Measurements from ENCODE around the gene C1orf167.
"Not testable (repeated sequence)": the region's sequence is repeated elsewhere in the genome, so short reads cannot be mapped to it uniquely, and the experiment has no call there.

The C1orf167 gene

DNA sequence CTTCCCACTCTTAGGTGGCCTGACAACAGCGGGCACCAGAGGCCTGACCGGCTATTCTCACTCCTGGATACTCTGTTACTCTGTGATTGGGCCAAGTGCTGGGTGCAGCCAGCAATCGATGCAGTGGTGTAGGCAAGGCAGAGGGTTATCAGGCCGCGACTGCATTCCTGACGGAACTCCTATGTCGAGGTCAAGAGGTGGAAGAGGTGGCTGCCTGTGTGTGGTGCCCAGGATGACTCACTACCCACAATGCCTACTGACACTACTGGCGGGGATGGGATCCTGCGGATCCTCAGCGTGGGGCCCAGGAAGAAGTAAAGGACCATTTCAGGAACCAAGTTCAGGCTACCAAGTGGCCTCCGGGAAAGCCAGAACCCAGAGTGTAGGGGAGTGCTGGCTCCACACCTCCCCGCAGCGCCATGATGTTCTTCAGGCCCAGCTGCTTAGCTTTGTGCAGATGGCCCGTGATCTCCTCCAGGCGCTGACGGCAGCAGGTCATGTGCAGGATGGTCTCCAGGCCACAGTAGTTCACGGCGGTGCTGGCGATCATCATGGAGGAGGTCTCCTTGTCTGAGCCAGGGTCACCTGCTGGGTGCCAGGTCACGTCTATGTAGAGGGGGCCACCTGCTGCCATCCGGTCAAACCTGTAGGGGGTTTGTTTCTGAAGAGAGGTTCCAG, 38.9 kb downstream of the C1orf167 start:
- Histone ChIP-seq H4K20me1 (ENCODE audit: insufficient read depth, low read length) (no peaks in the 10 kb centered on the region), H2AFZ (ENCODE audit: low read depth, low read length) (no peak overlapping the region), H3K4me2 (ENCODE audit: low read length) (no peak overlapping the region), H3K27ac (ENCODE audit: low read length) (no peak overlapping the region), H3K9me3 (ENCODE audit: insufficient read depth, low read length) (no peaks in the 10 kb centered on the region), H3K27me3 (ENCODE audit: low read depth, low read length) (no peaks in the 10 kb centered on the region), H3K4me1 (ENCODE audit: low read length) (peaks cover 10% of the 10 kb centered on the region), H3K79me2 (ENCODE audit: low read length) (peaks cover 6% of the 10 kb centered on the region), H3K9ac (ENCODE audit: low read length) (no peak overlapping the region), H3K4me3 (ENCODE audit: low read length) (no peak overlapping the region), H3K36me3 (replicated peaks; ENCODE audit: low read depth, low read length) (no peaks in the 10 kb centered on the region)
- TF ChIP-seq, protein P1, sequence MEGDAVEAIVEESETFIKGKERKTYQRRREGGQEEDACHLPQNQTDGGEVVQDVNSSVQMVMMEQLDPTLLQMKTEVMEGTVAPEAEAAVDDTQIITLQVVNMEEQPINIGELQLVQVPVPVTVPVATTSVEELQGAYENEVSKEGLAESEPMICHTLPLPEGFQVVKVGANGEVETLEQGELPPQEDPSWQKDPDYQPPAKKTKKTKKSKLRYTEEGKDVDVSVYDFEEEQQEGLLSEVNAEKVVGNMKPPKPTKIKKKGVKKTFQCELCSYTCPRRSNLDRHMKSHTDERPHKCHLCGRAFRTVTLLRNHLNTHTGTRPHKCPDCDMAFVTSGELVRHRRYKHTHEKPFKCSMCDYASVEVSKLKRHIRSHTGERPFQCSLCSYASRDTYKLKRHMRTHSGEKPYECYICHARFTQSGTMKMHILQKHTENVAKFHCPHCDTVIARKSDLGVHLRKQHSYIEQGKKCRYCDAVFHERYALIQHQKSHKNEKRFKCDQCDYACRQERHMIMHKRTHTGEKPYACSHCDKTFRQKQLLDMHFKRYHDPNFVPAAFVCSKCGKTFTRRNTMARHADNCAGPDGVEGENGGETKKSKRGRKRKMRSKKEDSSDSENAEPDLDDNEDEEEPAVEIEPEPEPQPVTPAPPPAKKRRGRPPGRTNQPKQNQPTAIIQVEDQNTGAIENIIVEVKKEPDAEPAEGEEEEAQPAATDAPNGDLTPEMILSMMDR (IDR thresholded peaks at IDR 0.05; ENCODE audit: low read depth, low read length): no peak
- no peak for TF ChIP-seq EZH2phosphoT487 (IDR thresholded peaks at IDR 0.05; ENCODE audit: low read depth)

DNA sequence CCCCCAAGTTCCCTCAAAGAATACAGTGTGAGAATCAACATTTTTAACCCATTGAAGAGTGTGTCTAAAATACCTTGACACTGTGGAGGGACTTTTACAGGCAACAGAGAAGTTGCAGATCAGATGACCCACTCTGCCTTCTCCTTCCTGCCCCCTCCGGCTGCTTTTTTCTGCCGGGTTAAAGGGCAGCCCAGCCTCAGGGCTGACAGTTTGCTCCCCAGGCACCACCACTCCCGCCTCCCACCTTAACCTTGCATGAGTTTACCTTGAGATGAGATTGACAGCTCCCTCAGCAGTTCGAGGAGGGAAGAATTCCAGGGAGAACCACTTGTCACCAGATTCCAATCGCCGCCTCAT, 40.6 kb downstream of the C1orf167 start:
- TF ChIP-seq EZH2phosphoT487 (IDR thresholded peaks at IDR 0.05; ENCODE audit: low read depth): no peak
- Histone ChIP-seq H3K4me1 (ENCODE audit: low read length) (peaks cover 17% of the 10 kb centered on the region), H3K36me3 (replicated peaks; ENCODE audit: low read depth, low read length) (peaks cover 7% of the 10 kb centered on the region), H2AFZ (ENCODE audit: low read depth, low read length) (no peak overlapping the region), H3K4me3 (ENCODE audit: low read length) (no peak overlapping the region), H3K9me3 (ENCODE audit: insufficient read depth, low read length) (no peaks in the 10 kb centered on the region), H4K20me1 (ENCODE audit: insufficient read depth, low read length) (no peaks in the 10 kb centered on the region), H3K9ac (ENCODE audit: low read length) (no peak overlapping the region), H3K4me2 (ENCODE audit: low read length) (no peak overlapping the region), H3K27ac (ENCODE audit: low read length) (no peak overlapping the region), H3K79me2 (ENCODE audit: low read length) (peaks cover 19% of the 10 kb centered on the region), H3K27me3 (ENCODE audit: low read depth, low read length) (no peaks in the 10 kb centered on the region)

DNA sequence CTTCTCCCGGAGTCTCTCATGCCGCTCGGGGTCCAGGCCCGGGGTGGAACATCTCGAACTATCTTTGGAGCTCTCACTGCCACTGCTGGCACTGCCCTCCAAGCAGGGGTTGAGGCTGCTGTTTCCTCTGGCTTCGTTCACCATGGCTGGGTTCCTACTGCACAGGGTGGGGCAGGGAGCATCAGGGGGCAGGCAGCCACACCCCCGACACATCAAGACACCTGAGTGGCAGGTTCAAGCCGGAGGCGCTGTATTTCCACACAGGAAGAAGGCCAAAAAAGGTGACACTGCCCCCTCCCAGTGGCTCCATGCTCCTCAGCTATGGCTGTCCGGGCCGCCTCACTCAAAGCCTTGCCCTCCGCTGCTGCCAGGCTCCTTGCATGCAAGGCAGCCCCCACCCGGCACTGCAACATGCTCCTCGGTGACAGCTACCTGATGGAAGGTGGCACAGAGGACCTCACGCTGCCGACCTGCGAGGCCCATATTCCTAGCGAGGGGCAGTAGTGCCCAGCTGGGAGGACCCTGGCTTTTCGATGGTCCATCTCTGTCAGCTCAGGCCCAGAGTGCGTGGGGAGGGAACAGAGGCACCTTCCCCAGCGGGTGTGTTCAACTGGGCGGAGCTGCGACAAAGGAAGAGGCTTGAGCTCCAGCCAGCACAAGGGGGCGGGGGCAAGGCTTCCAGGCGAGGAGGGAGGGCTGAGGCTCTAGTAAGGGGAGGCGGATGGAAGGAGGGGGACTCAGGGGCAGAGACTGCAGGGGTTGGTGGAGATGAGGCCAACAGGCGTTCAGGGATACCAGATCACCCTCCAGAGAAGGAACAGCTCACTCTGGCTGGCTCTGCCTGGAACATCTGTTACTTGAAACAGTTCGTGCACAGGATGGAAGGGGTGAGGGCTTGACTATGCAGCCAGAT, 41.2 kb downstream of the C1orf167 start:
- no peak overlapping the region for H3K27ac ChIP-seq (ENCODE audit: low read length)
- H3K9ac ChIP-seq (ENCODE audit: low read length): no peak overlapping the region
- H3K27me3 ChIP-seq (ENCODE audit: low read depth, low read length): no peaks in the 10 kb centered on the region
- no peak for TF ChIP-seq EZH2phosphoT487 (IDR thresholded peaks at IDR 0.05; ENCODE audit: low read depth)
- TF ChIP-seq, protein P1 (IDR thresholded peaks at IDR 0.05; ENCODE audit: low read depth, low read length): no peak
- H3K4me2 ChIP-seq (ENCODE audit: low read length): peak overlapping the region; percentile 40
- H3K79me2 ChIP-seq (ENCODE audit: low read length): peaks cover 21% of the 10 kb centered on the region
- H3K9me3 ChIP-seq (ENCODE audit: insufficient read depth, low read length): no peaks in the 10 kb centered on the region
- H4K20me1 ChIP-seq (ENCODE audit: insufficient read depth, low read length): no peaks in the 10 kb centered on the region
- H2AFZ ChIP-seq (ENCODE audit: low read depth, low read length): no peak overlapping the region
- H3K4me3 ChIP-seq (ENCODE audit: low read length): no peak overlapping the region
- peaks cover 21% of the 10 kb centered on the region for H3K4me1 ChIP-seq (ENCODE audit: low read length)
- H3K36me3 ChIP-seq (replicated peaks; ENCODE audit: low read depth, low read length): peaks cover 10% of the 10 kb centered on the region

DNA sequence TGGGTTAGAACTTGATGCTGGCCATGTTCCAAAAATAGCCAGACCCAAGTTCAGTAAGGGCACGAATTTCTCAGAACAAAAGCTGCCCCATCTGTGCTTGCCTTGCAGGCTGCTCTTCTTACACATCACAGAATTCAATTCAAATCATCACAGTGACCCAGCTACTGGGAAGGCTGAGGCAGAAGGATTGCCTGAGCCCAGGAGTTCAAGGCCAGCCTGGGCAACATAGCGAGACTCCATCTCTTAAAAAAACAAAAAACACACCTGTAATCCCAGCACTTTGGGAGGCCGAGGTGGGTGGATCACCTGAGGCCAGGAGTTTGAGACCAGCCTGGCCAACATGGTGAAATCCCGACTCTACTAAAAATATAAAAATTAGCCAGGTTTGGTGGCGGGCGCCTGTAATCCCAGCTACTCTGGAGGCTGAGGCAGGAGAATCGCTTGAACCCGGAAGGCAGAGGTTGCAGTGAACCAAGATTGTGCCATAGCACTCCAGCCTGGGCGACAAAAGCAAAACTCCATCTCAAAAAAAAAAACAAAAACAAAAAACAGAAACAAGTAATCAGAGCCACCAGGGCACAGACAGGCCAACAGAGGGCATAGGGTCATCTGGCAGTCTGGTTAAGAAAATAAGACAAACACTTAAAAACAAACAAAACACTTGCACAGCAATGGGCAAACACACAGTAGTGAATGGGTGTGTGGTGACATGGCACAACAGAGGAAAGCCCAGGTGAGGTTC, 42.1 kb downstream of the C1orf167 start:
- Histone ChIP-seq H3K9ac (ENCODE audit: low read length) (peak overlapping the region; percentile 90; the same call in 1 of the 2 replicates), H3K4me2 (ENCODE audit: low read length) (peak overlapping the region; percentile 99), H3K79me2 (ENCODE audit: low read length) (peaks cover 21% of the 10 kb centered on the region), H3K4me1 (ENCODE audit: low read length) (peaks cover 21% of the 10 kb centered on the region), H3K4me3 (ENCODE audit: low read length) (peak overlapping the region; percentile 98)
- not testable (repeated sequence) for H3K9me3 ChIP-seq (ENCODE audit: insufficient read depth, low read length); H4K20me1 ChIP-seq (ENCODE audit: insufficient read depth, low read length); H2AFZ ChIP-seq (ENCODE audit: low read depth, low read length); H3K36me3 ChIP-seq (replicated peaks; ENCODE audit: low read depth, low read length); H3K27ac ChIP-seq (ENCODE audit: low read length); H3K27me3 ChIP-seq (ENCODE audit: low read depth, low read length)

All from OCI-LY3 (cell line).